VCaP (cell line): Measurements from ENCODE around the gene EIF2S2.

ENCODE experiments used
- H3K27ac ChIP-seq: fragments of 450-650 bp; 2 replicates; pipeline ENCODE4 v1.5.1; 2017
- CTCF ChIP-seq: fragments of 450-650 bp; conservative IDR thresholded peaks from 2 replicates; pipeline ENCODE4 v1.5.1; 2017; ENCODE audit warnings: mild to moderate bottlenecking, moderate library complexity

Gene EIF2S2

DNA sequence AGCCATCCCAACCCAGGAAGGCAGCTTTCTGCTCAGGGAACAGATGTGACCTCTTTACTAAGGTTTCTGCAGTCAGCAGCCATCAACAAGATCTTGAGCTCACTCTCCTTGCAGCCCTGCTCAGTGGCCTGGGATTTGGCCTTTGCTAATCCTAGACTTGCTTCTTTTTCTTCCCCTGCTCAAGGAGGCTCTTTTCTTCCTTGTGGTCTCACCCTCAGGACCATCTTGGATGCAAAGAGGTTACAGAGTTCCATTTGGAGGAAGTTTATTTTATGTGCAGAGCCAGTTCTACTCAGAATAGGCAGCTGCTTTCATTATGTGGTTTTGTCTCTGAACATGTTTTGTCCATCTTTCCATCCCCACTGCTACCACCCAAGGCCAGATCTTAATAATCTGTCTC, 69.0 kb downstream of the EIF2S2 start:
- H3K27ac ChIP-seq: no peak overlapping the region
- TF ChIP-seq CTCF: no peak

GRCh38 chr20:34042262-34042661, 69.8 kb downstream of the EIF2S2 start:
- TF ChIP-seq CTCF: no peak
- no peak overlapping the region for H3K27ac ChIP-seq

- H3K27ac ChIP-seq: no peak overlapping the region
- TF ChIP-seq CTCF: no peak
Observed at GRCh38 chr20:34041226-34041625, 70.8 kb downstream of the EIF2S2 start.

DNA sequence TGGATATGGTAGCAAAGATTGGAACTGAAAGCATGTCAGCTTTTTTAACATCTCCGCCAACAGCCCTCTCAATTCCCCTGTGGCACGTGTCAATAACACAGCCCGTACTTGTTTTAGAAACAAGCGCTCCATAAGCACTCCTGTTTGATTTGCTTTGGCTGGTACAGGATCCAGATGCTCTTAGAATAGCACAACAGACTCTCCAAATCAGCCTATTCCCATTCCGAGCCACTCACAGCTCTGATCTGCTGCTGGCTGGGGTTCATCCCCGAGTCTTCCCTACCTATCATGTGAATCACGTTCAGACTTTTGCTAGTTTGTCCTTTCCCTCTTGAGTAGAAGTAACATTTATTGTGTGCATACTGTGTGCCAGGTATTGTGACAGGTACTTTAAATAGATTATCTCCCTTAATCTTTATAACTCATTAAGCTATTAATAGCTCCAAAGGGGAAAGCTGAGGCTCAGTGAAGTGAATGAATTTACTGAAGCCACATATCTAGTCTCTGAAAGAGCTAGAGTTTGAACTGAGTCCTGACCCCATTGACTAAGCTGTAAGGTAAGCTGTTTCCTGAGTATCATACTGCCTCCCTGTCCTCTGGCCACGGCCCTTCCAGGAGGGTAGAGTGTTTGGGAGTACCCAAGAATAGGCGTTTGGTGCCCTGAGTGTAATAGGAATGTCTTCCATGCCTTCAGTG, 71.6 kb downstream of the EIF2S2 start:
- no peak for TF ChIP-seq CTCF
- no peak overlapping the region for H3K27ac ChIP-seq
